Measurements from ENCODE around the gene FOXI3. TPM values are rescaled to one million over a fixed set of nuclear protein-coding genes. Genes with fewer than 3 reads are reported as not detected.

Gene FOXI3
- total and polyA plus RNA-seq, 2 donors (not counting 3 experiments of a cell fraction or from before 2014, with no cell fraction given) = not detected

DNA sequence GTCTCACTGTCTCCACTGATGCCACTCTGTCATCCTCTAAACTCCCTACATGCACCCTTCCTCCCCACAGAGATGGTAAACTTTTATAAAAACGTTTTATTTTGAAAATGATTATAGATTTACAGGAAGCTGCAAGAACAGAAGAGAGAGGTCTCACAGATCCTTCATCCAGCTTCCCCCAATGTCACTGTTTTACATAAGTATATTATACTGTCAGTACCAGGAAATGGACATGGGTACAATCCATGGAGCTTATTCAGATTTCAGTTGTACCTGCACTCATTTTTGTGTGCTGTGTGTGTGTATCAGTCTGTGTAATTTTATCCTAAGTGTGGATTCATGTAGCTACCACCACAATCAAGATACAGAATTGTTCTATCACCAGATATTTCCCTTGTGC is 46.7 kb upstream of the FOXI3 start:
- Histone ChIP-seq H3K4me1 (ENCODE audit: control insufficient read depth, extremely low read depth, insufficient read depth, low read length) (no peaks in the 10 kb centered on the region), H3K4me3 (replicated peaks in 1 of 3; ENCODE audit: insufficient read depth in 1 of 3, low read depth in 1 of 3, low read length in 3 of 3) (no peak overlapping the region), H3K9me3 (replicated peaks; ENCODE audit: control insufficient read depth, insufficient read depth, low read length) (no peaks in the 10 kb centered on the region), H4K20me1 (replicated peaks; ENCODE audit: control insufficient read depth, extremely low read depth, insufficient read depth, low read length) (no peaks in the 10 kb centered on the region), H3K4me2 (ENCODE audit: insufficient read depth, low read length) (no peak overlapping the region), H3K9ac (replicated peaks; ENCODE audit: extremely low read depth, insufficient read depth, low read length) (no peak overlapping the region), H3K27ac (ENCODE audit: insufficient read depth, low read depth, low read length) (no peak overlapping the region), H3K9me1 (replicated peaks; ENCODE audit: control insufficient read depth, extremely low read depth, insufficient read depth, low read length) (no peaks in the 10 kb centered on the region), H3K36me3 (ENCODE audit: control insufficient read depth in 2 of 2, extremely low read depth in 1 of 2, insufficient read depth in 2 of 2, low read length in 2 of 2) (no peaks in the 10 kb centered on the region), H2AFZ (ENCODE audit: low read depth, low read length) (no peak overlapping the region), H3K79me2 (ENCODE audit: control insufficient read depth, insufficient read depth, low read length) (no peaks in the 10 kb centered on the region), H3K27me3 (ENCODE audit: control insufficient read depth in 2 of 2, insufficient read depth in 2 of 2, low read length in 2 of 2) (no peaks in the 10 kb centered on the region)
- no peak for FAIRE-seq
- no peak for DNase-seq (ENCODE audit: low read depth, low spot score)
- dilution Hi-C loops (cut with MboI; ENCODE audit: extremely low pct_ligation_motif_present, low sequenced_read_pairs) = no loop called here
- ChIA-PET CTCF (interaction anchor here (1.0 kb wide), 1 partner anchor 17 kb away, joined by 3 read pairs; no protein-coding TSS in a partner anchor), POLR2A (no interaction called here)
- BruUV-seq (replicated peaks) = no TSS peak
- TF ChIP-seq EZH2 (IDR thresholded peaks at IDR 0.05; ENCODE audit: borderline replicate concordance, low read depth, low read length, severe bottlenecking) (no peak), POLR2A (IDR thresholded peaks at IDR 0.05; ENCODE audit: low read depth, low read length) (no peak), POLR2AphosphoS5 (IDR thresholded peaks at IDR 0.05; ENCODE audit: insufficient read depth, low read depth, low read length) (no peak), FOS (IDR thresholded peaks at IDR 0.05; ENCODE audit: borderline replicate concordance, insufficient read depth, low read length) (no peak), MYC (IDR thresholded peaks at IDR 0.05; ENCODE audit: low read depth, low read length) (no peak), GATA2 (IDR thresholded peaks at IDR 0.05; ENCODE audit: insufficient read depth, insufficient read length, low read depth, low read length) (no peak), JUN (IDR thresholded peaks at IDR 0.05; ENCODE audit: borderline replicate concordance, insufficient read depth, insufficient read length, low read depth) (no peak)
- TF ChIP-seq, protein P1, sequence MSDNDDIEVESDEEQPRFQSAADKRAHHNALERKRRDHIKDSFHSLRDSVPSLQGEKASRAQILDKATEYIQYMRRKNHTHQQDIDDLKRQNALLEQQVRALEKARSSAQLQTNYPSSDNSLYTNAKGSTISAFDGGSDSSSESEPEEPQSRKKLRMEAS (IDR thresholded peaks at IDR 0.05; ENCODE audit: insufficient read depth, insufficient read length) = no peak
- TF ChIP-seq, protein P2, sequence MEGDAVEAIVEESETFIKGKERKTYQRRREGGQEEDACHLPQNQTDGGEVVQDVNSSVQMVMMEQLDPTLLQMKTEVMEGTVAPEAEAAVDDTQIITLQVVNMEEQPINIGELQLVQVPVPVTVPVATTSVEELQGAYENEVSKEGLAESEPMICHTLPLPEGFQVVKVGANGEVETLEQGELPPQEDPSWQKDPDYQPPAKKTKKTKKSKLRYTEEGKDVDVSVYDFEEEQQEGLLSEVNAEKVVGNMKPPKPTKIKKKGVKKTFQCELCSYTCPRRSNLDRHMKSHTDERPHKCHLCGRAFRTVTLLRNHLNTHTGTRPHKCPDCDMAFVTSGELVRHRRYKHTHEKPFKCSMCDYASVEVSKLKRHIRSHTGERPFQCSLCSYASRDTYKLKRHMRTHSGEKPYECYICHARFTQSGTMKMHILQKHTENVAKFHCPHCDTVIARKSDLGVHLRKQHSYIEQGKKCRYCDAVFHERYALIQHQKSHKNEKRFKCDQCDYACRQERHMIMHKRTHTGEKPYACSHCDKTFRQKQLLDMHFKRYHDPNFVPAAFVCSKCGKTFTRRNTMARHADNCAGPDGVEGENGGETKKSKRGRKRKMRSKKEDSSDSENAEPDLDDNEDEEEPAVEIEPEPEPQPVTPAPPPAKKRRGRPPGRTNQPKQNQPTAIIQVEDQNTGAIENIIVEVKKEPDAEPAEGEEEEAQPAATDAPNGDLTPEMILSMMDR (IDR thresholded peaks at IDR 0.05; ENCODE audit: extremely low read depth in 1 of 2, insufficient read depth in 1 of 2, low read depth in 1 of 2, low read length in 2 of 2) = no peak
- intact Hi-C loops (cut with micrococcal nuclease) = no loop called here

Data from endothelial cell of umbilical vein (primary cell).